Loucy (cell line): ENCODE data around the gene ACAP2.

Experiments used
- H2AFZ ChIP-seq: fragments of 200-600 bp; sonication (generic); 2 replicates; pipeline ENCODE4 v1.6.0; 2016; ENCODE audit warnings: antibody characterized with exemption, mild to moderate bottlenecking, low read length, moderate library complexity
- H3F3A ChIP-seq: fragments of 200-600 bp; 2 replicates; pipeline ENCODE4 v1.6.0; 2016; ENCODE audit warnings: antibody characterized with exemption, low read depth, mild to moderate bottlenecking
- H3K27me3 ChIP-seq: fragments of 200-600 bp; sonication (generic); 2 replicates; pipeline ENCODE4 v1.6.1; 2014; ENCODE audit warnings: low read length, mild to moderate bottlenecking; ENCODE audit not compliant: insufficient read depth, poor library complexity, severe bottlenecking
- H3K36me3 ChIP-seq: fragments of 200-600 bp; sonication (generic); 2 replicates; pipeline ENCODE4 v1.6.1; 2016; ENCODE audit warnings: low read length; ENCODE audit not compliant: insufficient read depth
- H3K4me1 ChIP-seq: fragments of 200-600 bp; sonication (generic); 2 replicates; pipeline ENCODE4 v1.5.1; 2014; ENCODE audit warnings: low read length, mild to moderate bottlenecking; ENCODE audit not compliant: insufficient read depth, poor library complexity, severe bottlenecking
- H3K4me2 ChIP-seq: fragments of 200-600 bp; sonication (generic); 2 replicates; pipeline ENCODE4 v1.6.0; 2014; ENCODE audit warnings: antibody characterized with exemption, low read length, low read depth, mild to moderate bottlenecking; ENCODE audit not compliant: poor library complexity, severe bottlenecking
- H3K4me3 ChIP-seq: fragments of 200-600 bp; sonication (generic); 2 replicates; pipeline ENCODE4 v1.5.1; 2014; ENCODE audit warnings: low read length, mild to moderate bottlenecking, mixed read lengths; ENCODE audit not compliant: poor library complexity, severe bottlenecking
- H3K79me2 ChIP-seq: fragments of 200-600 bp; sonication (generic); 2 replicates; pipeline ENCODE4 v1.6.1; 2014; ENCODE audit warnings: low read length; ENCODE audit not compliant: insufficient read depth
- H3K9ac ChIP-seq: fragments of 200-600 bp; sonication (generic); 2 replicates; pipeline ENCODE4 v1.6.0; 2014; ENCODE audit warnings: mild to moderate bottlenecking, low read depth, low read length, moderate library complexity; ENCODE audit not compliant: poor library complexity, severe bottlenecking
- H3K9me2 ChIP-seq: fragments of 200-600 bp; sonication (generic); replicated peaks from 2 replicates; pipeline ENCODE4 v1.6.1; 2016; ENCODE audit warnings: low read depth, low read length, mixed read lengths
- H3K9me3 ChIP-seq: fragments of 200-600 bp; sonication (generic); 2 replicates; pipeline ENCODE4 v1.6.1; 2014; ENCODE audit warnings: mild to moderate bottlenecking, antibody characterized with exemption, low read length, low read depth; ENCODE audit not compliant: insufficient read depth
- H4K20me1 ChIP-seq: fragments of 200-600 bp; sonication (generic); 2 replicates; pipeline ENCODE4 v1.6.0; 2014; ENCODE audit warnings: antibody characterized with exemption, low read length, mild to moderate bottlenecking; ENCODE audit not compliant: insufficient read depth, poor library complexity, severe bottlenecking
- CTCF ChIP-seq: fragments of 200-600 bp; sonication (generic); conservative IDR thresholded peaks from 2 replicates; pipeline ENCODE4 v1.5.1; 2014; ENCODE audit warnings: mild to moderate bottlenecking, antibody characterized with exemption, low read length
- EZH2phosphoT487 ChIP-seq: fragments of 200-600 bp; IDR thresholded peaks from 2 replicates; pipeline ENCODE4 v1.6.1; 2018; ENCODE audit warnings: antibody characterized with exemption, mild to moderate bottlenecking, moderate library complexity, borderline replicate concordance

The ACAP2 gene

GRCh38 chr3:195307711-195308110, 135.1 kb downstream of the ACAP2 start:
- no peak overlapping the region for H2AFZ ChIP-seq
- H3K79me2 ChIP-seq: no peaks in the 10 kb centered on the region
- H3K4me3 ChIP-seq: no peak overlapping the region
- no peaks in the 10 kb centered on the region for H3K9me3 ChIP-seq
- H3F3A ChIP-seq: no peaks in the 10 kb centered on the region
- no peaks in the 10 kb centered on the region for H3K27me3 ChIP-seq
- no peaks in the 10 kb centered on the region for H4K20me1 ChIP-seq
- no peaks in the 10 kb centered on the region for H3K9me2 ChIP-seq
- H3K4me2 ChIP-seq: no peak overlapping the region
- TF ChIP-seq EZH2phosphoT487: no peak
- TF ChIP-seq CTCF: no peak
- H3K4me1 ChIP-seq: no peaks in the 10 kb centered on the region
- H3K36me3 ChIP-seq: peaks cover 3% of the 10 kb centered on the region; the same call in 1 of the 2 replicates
- H3K9ac ChIP-seq: no peak overlapping the region

- Histone ChIP-seq H3K4me1 (no peaks in the 10 kb centered on the region), H3K9me2 (no peaks in the 10 kb centered on the region), H3K9ac (no peak overlapping the region), H4K20me1 (no peaks in the 10 kb centered on the region), H3K27me3 (no peaks in the 10 kb centered on the region), H3K36me3 (peaks cover 12% of the 10 kb centered on the region; the same call in 1 of the 2 replicates), H2AFZ (no peak overlapping the region), H3K79me2 (no peaks in the 10 kb centered on the region), H3K9me3 (no peaks in the 10 kb centered on the region), H3F3A (no peaks in the 10 kb centered on the region), H3K4me3 (no peak overlapping the region), H3K4me2 (no peak overlapping the region)
- TF ChIP-seq CTCF: no peak
- TF ChIP-seq EZH2phosphoT487: no peak
Measured at GRCh38 chr3:195306369-195306768, 136.5 kb downstream of the ACAP2 start.

GRCh38 chr3:195302431-195302830, 140.4 kb downstream of the ACAP2 start:
- Histone ChIP-seq H3K27me3 (no peaks in the 10 kb centered on the region), H3K4me2 (no peak overlapping the region), H3K36me3 (peaks cover 27% of the 10 kb centered on the region; the same call in 1 of the 2 replicates), H3K4me1 (no peaks in the 10 kb centered on the region), H4K20me1 (no peaks in the 10 kb centered on the region), H3K9ac (no peak overlapping the region), H2AFZ (no peak overlapping the region), H3K9me3 (no peaks in the 10 kb centered on the region), H3K4me3 (no peak overlapping the region), H3K79me2 (no peaks in the 10 kb centered on the region), H3K9me2 (no peaks in the 10 kb centered on the region), H3F3A (no peaks in the 10 kb centered on the region)
- TF ChIP-seq EZH2phosphoT487: no peak
- TF ChIP-seq CTCF: no peak
